HG03066 (cell line): Measurements from ENCODE around the gene NXN.
A peak's percentile ranks its signal among the peaks of the same experiment; 100 is the strongest.
"Not testable (repeated sequence)": the region's sequence is repeated elsewhere in the genome, so short reads cannot be mapped to it uniquely, and the experiment has no call there.

Experiments used
- ATAC-seq: cut with Tn5 transposase; IDR thresholded peaks from one replicate; pipeline ENCODE4 v1.9.1; 2021; ENCODE audit warnings: low read depth; ENCODE audit not compliant: unreplicated experiment

NXN gene

DNA sequence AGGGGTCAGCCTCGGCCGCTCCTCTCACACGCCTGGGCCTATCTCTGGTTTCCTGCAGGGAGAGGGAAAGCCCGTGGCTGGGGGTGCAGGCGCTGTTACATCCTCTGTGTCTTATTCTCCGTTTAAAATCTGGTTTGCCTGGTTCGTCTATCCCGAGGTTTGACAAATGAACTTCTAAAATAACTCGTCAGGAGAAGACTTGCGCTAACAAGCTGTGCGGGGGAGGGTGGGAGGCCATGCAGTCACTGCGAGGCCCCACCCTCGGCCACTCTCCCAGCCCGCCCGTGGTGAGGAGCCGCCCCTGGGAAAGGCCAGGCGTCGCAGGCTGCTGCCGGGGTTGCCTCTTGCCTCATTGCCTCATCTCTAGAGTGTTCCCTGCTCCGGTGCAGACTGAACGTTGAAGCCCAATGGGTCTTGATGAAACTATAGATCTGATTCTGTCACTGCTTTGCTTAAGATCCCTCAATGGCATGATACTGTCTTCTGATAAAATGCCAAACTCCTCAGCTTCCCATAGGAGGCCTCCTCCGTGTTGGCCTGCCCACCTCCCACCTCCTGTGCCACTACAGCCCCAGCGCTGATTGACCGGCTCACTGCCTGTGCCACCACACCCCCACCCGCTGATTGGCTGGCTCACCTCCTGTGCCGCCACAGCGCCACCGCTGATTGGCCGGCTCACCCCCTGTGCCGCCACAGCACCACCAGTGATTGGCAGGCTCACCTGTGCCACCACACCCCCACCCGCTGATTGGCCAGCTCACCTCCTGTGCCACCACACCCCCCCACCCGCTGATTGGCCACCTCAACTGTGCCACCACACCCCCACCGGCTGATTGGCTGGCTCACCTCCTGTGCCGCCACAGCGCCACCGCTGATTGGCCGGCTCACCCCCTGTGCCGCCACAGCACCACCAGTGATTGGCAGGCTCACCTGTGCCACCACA lies 189.4 kb downstream of the NXN start:
- ATAC-seq: not testable (repeated sequence)

DNA sequence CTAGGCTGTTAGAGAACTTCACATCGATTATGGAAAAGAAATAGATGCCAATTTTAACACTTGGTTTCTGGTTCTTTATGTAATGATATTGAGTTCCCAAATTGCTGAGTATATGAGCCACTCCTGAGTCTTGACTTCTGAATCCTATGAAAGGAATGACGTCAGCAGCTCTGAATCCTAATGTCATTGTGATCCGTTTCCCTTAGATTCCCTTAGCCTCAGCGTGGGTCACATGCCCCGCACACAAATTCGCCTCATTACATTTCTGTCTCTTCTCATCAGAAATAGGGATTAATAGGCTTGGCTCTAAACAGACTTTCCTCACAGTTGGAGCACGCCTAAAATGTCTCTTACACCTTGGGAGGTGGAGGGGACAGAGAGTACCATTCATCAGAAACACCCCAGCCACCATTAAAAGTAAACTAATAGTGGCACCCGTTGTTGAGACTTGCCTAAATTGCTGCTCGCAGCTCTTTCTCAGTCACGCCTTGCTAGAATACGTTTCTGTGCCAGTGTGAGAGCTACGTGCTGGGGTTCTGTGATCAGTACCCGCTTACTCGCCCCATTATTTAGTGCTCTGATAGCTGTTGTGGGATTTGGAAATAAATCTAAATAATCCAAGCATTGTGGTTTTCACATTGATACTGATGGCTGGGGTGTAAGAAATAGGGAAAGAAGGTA lies 190.3 kb downstream of the NXN start:
- ATAC-seq: no peak

DNA sequence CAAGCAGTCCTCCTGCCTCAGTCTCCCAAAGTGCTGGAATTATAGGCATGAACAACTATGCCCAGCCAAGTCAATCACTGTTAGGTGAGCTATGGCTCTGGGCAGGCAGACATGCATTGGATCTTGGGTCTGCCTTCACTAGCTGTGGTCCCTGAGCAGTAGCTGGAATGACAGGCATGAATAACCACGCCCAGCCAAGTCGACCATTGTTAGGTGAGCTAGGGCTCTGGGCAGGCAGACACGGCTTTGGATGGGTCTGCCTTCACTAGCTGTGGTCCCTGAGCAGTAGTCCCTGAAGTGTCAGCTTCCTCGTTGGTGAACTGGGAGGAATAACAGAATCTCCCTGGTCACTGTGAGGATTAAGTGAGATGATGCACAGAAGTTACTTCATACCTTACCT lies 191.0 kb downstream of the NXN start:
- ATAC-seq: no peak

DNA sequence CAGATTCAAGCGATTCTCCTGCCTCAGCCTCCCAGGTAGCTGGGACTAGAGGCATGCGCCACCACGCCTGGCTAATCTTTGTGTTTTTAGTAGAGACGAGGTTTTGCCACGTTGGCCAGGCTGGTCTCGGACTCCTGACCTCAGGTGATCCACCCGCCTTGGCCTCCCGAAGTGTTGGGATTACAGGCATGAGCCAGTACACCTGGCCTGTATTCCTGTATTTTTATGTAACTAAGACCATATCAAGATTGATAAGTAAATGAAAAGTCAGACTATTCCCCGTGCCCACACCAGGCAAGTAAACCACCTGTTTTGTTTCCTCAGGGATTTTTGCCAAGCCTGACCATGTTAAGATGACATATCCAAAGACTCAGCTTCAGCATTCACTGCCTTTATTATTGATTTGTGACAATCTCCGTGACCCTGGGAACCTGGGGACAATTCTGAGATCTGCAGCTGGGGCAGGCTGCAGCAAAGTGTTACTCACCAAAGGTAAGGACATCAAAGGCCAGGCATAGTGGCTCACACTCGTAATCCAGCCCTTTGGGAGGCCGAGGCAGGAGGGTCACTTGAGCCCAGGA lies 191.8 kb downstream of the NXN start:
- ATAC-seq: no peak

DNA sequence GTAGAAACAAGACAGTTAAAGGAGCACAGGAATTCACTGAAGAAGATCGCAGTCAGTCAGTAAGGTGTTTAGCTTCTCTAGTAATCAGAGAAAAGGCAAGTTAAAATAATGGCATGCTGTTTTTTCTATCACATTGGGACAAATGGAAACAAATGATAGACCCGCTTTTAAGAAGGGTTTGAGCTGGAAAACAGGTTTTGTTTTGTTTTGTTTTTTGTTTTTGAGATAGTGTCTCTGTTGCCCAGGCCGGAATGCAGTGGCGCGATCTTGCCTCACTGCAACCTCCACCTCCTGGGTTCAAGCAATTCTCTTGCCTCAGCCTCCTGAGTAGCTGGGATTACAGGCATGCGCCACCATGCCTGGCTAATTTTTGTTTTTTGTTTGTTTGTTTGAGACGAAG lies 193.7 kb downstream of the NXN start:
- not testable (repeated sequence) for ATAC-seq

DNA sequence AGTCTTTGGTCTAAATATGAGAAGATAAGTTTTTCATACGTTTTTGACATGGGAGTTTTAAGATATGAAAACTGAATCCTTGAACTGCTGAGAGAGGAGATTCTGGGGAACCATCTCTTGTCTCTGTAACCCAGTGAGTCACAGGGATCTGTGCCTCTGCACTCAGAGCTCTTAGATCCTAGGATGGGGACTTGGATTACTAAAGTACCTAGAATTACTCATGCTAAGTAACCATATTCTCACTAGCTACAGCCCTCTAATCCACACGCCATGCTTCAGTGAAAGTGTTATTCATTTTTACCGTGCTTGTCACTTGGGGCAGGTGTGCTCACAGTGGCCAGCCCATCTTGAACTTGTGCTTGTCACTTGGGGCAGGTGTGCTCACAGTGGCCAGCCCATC lies 195.4 kb downstream of the NXN start:
- ATAC-seq: no peak

DNA sequence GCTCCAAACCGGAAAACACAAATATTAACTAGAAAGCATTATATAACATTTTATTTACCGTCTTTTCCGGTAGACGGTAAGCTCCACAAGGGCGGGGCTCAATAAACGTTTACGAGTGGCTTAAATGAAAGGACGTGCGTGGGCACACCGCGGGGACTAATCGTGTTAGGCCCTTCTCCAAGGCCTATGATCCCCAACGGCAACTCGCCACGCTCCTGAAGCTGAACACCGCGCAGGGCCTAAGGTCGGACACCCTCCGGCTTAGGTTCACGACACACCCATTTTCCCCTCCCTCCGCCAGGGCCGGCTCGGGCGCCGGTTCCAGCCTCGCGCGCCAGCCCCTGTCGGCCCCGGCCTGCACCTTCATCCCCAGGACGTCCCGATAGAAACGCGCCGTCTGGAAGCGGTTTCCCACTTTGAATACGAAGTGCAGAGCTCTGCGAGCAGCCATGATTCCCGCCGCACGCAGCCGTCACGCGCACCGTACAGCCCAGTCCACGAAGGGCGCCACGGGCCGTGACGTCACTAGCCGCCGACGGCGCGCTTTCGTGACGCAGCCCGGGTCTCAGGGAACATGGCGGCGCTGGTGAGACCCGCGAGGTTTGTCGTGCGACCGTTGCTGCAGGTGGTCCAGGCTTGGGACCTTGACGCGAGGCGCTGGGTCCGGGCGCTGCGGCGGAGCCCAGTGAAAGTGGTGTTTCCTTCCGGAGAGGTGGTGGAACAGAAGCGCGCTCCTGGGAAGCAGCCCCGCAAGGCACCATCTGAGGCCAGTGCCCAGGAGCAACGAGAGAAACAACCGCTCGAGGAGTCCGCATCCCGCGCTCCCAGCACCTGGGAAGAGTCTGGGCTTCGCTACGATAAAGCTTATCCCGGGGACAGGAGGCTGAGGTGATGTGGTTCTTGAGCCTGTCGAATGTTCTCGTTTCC lies 197.5 kb downstream of the NXN start, which contains the start of the genes GLOD4 and MRM3:
GLOD4 (minus strand) TSS at position 476 of the 927 bp plus-strand sequence; CDS start at position 451, 25 bp downstream.
MRM3 (plus strand) TSS at position 549 of the 927 bp plus-strand sequence; CDS start at position 575, 26 bp downstream.
- peak; percentile 76 for ATAC-seq

DNA sequence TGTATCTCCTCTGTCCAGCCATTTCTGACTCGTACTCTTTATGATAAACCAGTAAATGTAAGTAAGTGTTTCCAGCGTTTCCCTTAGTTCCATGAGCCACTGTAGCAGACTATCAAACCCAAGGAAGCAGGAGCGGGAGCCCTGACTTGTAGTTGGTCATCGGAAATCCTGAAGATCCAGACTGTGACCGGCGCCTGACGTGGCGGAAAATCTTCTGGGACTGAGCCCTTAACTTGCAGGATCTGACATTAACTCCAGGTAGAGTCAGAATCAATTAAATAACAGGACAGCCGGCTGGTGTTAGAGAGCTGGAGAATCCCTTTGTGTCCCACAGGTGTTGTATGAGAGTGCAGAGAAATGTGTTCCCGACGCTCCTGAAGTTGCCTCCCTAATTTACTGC lies 201.5 kb downstream of the NXN start:
- no peak for ATAC-seq

DNA sequence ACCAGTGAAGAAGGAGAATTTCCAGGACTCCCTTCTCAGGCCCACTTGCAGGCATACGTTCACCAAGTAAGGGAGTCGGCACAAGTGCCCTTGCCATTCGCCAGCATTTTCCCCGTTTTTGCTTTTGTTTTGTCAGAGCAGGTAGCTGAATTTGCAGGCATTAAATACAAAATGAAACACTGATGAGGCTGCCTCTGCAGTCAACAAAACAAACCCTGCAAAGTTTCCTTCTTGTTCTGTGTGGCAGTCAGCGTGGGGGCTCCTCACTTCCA lies 205.3 kb downstream of the NXN start:
- no peak for ATAC-seq

DNA sequence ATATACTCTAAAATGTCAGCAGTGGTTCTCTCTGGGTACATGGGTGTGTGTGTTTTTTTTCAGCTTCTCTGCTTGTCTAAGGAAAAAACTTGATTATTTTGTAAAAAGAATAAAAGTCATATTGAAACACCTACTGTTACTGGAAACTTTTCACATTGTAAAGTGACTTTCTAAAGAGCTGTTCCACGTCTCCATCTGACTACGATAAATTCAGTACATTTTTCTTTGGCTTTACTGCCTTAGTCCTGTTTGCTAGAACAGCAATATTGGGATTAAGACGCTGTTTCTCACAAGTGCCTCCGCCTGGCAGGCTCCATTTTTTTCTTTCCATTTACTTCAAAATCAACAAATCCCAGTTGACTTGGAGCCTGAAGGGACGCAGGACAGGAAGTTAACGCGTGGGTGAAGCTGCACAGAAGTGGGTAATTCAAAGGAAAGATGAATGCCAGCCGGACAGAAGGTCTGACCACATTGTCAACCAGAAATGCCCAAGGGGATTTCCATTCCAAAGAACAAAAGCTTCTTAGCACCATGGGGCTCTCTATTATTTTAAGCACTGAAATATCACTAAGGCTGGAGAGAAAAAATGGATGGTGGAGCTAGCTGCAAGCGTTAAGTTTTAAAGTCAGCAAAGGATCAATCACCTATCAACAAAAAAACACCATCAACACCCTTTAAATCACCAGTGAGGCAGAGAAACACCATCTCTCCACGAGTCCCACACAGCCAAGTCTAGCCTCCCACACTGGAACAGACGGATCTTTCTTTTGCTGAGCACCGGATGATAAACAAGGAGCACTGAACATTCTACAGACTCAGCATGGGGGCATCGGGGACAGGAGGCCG lies 205.9 kb downstream of the NXN start:
- ATAC-seq: no peak

DNA sequence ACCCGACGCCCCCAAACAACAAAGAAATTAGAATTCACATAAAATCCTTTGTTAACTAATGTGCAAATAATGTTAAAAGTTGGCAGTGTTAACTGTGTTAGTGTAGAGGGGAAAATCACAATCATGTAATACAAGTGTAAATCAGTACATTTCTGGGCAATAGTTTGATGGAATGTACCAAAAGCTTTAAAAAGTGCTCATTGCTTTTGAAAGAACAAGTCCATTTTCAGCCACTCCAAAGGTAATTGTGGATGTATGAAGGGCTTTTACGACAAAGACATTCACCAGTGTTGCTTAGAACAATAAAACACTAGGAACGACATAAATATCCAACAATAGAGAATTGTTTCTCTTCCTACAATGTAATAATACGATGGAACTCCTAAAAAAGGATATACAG lies 206.6 kb downstream of the NXN start:
- ATAC-seq: no peak

DNA sequence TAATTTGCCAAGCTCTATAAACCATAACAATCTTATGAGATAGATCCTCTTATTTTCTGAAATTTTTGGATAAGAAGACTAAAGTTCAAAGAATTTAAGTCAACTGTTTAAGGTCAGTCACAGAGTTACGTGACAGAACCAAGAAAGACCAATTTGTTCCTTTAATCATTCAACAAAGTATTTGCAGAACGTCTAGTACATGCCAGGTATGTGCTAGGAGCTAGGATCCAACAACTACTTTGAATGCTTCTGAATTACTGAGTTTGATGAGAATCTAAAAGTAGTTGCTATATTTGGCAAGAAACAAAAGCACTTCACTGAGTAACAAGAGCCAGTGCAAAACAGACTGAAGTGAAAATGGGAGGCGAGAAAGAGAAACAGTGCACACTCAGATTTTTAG lies 212.5 kb downstream of the NXN start:
- ATAC-seq: no peak

DNA sequence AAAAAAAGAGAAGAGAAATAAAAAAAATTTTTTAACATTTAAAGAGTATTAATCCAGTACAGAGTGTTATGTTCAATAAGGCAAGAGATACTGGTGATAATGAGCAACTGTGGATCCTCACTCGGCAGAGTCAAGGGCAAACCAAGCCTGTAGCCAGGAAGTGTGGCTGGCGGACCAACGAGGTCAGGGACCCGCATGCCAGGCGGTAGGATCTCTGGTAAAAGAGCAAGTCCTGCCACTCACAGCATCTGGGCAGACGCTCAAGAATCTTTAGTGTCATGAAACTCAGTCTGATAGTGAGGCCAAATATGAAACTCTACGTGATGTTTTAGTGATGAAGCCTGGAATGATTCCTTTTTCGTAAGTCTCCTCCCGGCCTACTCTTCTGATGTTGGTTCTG lies 219.2 kb downstream of the NXN start:
- ATAC-seq: no peak

DNA sequence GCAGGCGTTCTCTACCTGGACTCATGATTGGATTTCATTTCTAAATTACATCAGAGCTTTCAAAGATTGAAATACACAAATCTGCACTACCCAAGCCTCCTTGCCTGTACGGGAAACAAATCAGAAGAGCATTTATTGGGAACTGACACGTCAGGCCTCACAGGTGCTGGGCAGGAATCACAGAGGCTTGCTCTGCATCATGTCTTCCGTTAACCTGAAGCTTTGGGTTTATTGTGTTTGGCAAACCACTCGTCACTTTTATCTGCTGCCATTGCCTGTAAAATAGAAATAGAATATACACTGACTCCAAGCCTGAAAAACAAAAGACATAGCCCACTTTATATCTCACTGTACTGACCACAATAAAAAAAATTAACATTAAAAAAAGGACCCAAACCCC lies 219.6 kb downstream of the NXN start:
- no peak for ATAC-seq

DNA sequence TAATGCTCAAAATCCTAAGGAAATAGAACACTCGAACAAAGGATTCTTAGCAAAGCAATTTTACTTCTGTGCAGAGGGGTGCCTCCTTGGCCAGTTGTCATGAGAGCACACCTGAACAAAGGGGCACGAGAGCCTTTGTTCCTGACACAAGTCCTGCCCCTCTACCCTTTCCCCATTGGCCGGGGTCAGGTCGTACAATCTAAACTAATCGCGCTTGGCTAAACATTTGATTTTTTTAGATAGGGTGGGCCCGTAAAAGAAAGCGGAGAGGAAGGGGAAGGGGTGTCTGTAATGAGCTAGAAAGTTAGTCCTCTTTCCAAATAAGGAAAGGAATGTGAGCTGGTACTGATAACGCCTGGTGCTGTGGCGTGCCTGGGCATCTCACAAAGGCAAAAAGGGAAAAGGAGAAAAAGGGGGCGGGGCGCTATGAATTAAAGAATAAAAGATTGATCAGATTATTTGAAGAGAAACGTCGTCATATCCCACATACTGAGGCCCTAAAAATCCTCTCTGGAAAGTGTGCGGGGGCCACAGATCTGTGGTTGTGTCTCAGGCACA lies 223.5 kb downstream of the NXN start:
- ATAC-seq: not testable (repeated sequence)

DNA sequence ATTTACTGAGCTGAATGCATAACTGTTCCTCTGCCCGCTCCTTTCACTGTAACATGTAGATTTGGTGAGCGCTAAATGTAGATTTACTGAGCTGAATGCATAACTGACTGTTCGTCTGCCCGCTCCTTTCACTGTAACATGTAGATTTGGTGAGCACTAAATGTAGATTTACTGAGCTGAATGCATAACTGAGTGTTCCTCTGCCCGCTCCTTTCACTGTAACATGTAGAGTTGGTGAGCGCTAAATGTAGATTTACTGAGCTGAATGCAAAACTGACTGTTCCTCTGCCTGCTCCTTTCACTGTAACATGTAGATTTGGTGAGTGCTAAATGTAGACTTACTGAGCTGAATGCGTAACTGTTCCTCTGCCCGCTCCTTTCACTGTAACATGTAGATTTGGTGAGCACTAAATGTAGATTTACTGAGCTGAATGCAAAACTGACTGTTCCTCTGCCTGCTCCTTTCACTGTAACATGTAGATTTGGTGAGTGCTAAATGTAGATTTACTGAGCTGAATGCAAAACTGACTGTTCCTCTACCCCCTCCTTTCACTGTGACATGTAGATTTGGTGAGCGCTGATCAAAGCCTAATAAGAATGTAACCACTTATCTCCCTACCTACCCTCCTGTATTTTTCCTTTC lies 224.1 kb downstream of the NXN start:
- not testable (repeated sequence) for ATAC-seq

DNA sequence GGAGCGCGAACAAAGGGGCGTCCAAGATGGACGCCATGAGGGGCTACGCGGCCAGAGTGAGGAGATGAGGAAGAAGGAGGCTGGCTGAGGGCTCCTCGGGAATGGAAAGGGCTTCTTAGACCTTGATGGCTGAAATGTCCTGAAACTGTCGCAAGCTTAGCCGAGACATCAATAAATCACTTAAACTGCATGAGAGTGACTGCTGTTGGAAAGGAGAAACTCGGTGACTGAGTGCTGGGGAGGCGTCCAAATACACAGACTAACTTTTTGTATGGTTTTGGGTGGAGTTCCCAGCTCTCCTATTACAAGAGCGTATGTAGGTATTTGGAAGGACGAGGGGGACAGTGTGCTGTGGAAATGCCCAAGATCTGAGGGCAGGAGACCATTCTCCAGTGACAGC lies 226.2 kb downstream of the NXN start:
- ATAC-seq: no peak

DNA sequence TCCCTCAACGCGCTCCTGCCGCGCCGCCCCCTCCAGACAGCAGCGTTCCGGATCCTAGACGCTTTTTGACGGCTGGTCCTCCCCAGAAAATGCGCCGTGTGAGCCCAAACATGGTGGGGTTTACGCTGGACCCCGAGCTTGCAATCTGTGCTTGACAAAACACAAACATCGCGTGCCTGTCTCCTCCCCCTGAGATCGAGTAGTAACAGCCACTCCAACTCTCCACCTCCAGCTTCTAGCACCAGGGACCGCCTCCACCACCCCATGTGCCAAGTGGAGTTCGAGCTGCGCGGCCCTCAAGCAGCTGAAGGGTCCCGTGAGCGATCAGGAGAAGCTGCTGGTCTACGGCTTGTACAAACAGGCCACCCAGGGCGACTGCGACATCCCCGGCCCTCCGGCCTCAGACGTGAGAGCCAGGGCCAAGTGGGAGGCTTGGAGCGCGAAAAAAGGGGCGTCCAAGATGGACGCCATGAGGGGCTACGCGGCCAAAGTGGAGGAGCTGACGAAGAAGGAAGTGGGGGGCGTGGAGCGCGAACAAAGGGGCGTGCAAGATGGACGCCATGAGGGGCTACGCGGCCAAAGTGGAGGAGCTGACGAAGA lies 226.9 kb downstream of the NXN start:
- ATAC-seq: no peak
